ENCODE data around the gene NUDT15.
"Not testable (repeated sequence)": the region's sequence is repeated elsewhere in the genome, so short reads cannot be mapped to it uniquely, and the experiment has no call there.

The NUDT15 gene

GRCh38 chr13:48037346-48038173 lies at the start of gene NUDT15:
Gene NUDT15 (plus strand): TSS chr13:48037726. CDS start chr13:48037747, 21 bp downstream.
- peak; percentile 96 for DNase-seq (ENCODE audit: low spot score)

- DNase-seq (ENCODE audit: low spot score): no peak
Measured at GRCh38 chr13:47990427-47990826, 47.1 kb upstream of the NUDT15 start.

GRCh38 chr13:47990920-47991466 lies 46.5 kb upstream of the NUDT15 start:
- DNase-seq (ENCODE audit: low spot score): no peak

GRCh38 chr13:47991859-47992258 lies 45.7 kb upstream of the NUDT15 start:
- no peak for DNase-seq (ENCODE audit: low spot score)

- DNase-seq (ENCODE audit: low spot score): no peak
Measured at GRCh38 chr13:47997384-47997783, 40.1 kb upstream of the NUDT15 start.

- DNase-seq (ENCODE audit: low spot score): no peak
Measured at GRCh38 chr13:47999973-48000372, 37.6 kb upstream of the NUDT15 start.

- peak; percentile 5 for DNase-seq (ENCODE audit: low spot score)
Measured at GRCh38 chr13:48000559-48001113, 36.9 kb upstream of the NUDT15 start.

- peak; percentile 97 for DNase-seq (ENCODE audit: low spot score)
Measured at GRCh38 chr13:48001114-48001881, 36.2 kb upstream of the NUDT15 start, which contains the start of gene SUCLA2. Gene SUCLA2 (minus strand): TSS chr13:48001273. CDS start chr13:48001269, 4 bp downstream.

- not testable (repeated sequence) for DNase-seq (ENCODE audit: low spot score)
Measured at GRCh38 chr13:48001999-48002398, 35.5 kb upstream of the NUDT15 start.

- DNase-seq (ENCODE audit: low spot score): no peak
Measured at GRCh38 chr13:48004201-48004600, 33.3 kb upstream of the NUDT15 start.

- no peak for DNase-seq (ENCODE audit: low spot score)
Measured at GRCh38 chr13:48006396-48006795, 31.1 kb upstream of the NUDT15 start.

GRCh38 chr13:48009284-48009683 lies 28.2 kb upstream of the NUDT15 start:
- DNase-seq (ENCODE audit: low spot score): no peak

GRCh38 chr13:48010698-48011097 lies 26.8 kb upstream of the NUDT15 start:
- DNase-seq (ENCODE audit: low spot score): no peak

- no peak for DNase-seq (ENCODE audit: low spot score)
Measured at GRCh38 chr13:48012668-48013067, 24.9 kb upstream of the NUDT15 start.

- DNase-seq (ENCODE audit: low spot score): no peak
Measured at GRCh38 chr13:48014359-48014758, 23.2 kb upstream of the NUDT15 start.

GRCh38 chr13:48018637-48019036 lies 18.9 kb upstream of the NUDT15 start:
- DNase-seq (ENCODE audit: low spot score): no peak

GRCh38 chr13:48019796-48020195 lies 17.7 kb upstream of the NUDT15 start:
- no peak for DNase-seq (ENCODE audit: low spot score)

- no peak for DNase-seq (ENCODE audit: low spot score)
Measured at GRCh38 chr13:48028066-48028465, 9.5 kb upstream of the NUDT15 start.

- DNase-seq (ENCODE audit: low spot score): no peak
Measured at GRCh38 chr13:48029859-48030258, 7.7 kb upstream of the NUDT15 start.

GRCh38 chr13:48038761-48039160 lies 1.2 kb downstream of the NUDT15 start:
- no peak for DNase-seq (ENCODE audit: low spot score)

GRCh38 chr13:48040049-48040448 lies 2.5 kb downstream of the NUDT15 start:
- DNase-seq (ENCODE audit: low spot score): no peak

GRCh38 chr13:48040896-48041295 lies 3.4 kb downstream of the NUDT15 start:
- no peak for DNase-seq (ENCODE audit: low spot score)
